Lower leg skin (tissue), 3 donors: ENCODE data around the gene OAF.

Source experiments
- CTCF ChIP-seq, 3 donors: fragments of 450-650 bp; IDR thresholded peaks; one replicate each; pipeline ENCODE4 v1.5.1; 2016; ENCODE audit warnings: antibody characterized with exemption in 3 of 3, mild to moderate bottlenecking in 3 of 3, moderate library complexity in 2 of 3
- POLR2A ChIP-seq, 2 donors: fragments of 450-650 bp; IDR thresholded peaks; one replicate each; pipeline ENCODE4 v1.6.1; 2016 to 2017; ENCODE audit warnings: antibody characterized with exemption in 2 of 2, mild to moderate bottlenecking in 1 of 2, moderate library complexity in 1 of 2

- TF ChIP-seq CTCF (IDR thresholded peaks at IDR 0.05): no peak
- TF ChIP-seq POLR2A (IDR thresholded peaks at IDR 0.05): no peak
Observed at GRCh38 chr11:120178561-120179056, 32.2 kb upstream of the OAF start.
